Measurements from ENCODE around the gene TRIML2. TPM values are rescaled to one million over a fixed set of nuclear protein-coding genes. Genes with fewer than 3 reads are reported as not detected.

Gene TRIML2
- total RNA-seq, 1 experiment from 2014 or later, result 102 TPM

- no peak overlapping the region for H3K9ac ChIP-seq (ENCODE audit: extremely low read depth, insufficient read length, low read length)
- TF ChIP-seq CTCF (conservative IDR thresholded peaks at IDR 0.05), result peak; percentile 51; the same call in 2 of the 3 replicates
- H3K4me1 Mint-ChIP-seq, result peaks cover 16 to 17% of the 10 kb centered on the region in 2 experiments; a peak in 3 of 4 replicates
- H3K27ac Mint-ChIP-seq, result peak overlapping the region in 1 of 3 experiments; percentile 37; a peak in 2 of 7 replicates
- H3K79me2 ChIP-seq (ENCODE audit: insufficient read depth, low read length), result no peaks in the 10 kb centered on the region
- H4K91ac ChIP-seq (ENCODE audit: insufficient read length, low read depth, low read length), result no peak overlapping the region
- H2BK20ac ChIP-seq (ENCODE audit: low read depth, low read length, poor library complexity, severe bottlenecking), result no peak overlapping the region
- no peak overlapping the region for H3K56ac ChIP-seq (ENCODE audit: insufficient read length, low read depth, low read length)
- no peak overlapping the region for H2AFZ ChIP-seq (ENCODE audit: low read length)
- H2BK15ac ChIP-seq (ENCODE audit: low read depth, low read length), result no peak overlapping the region
- H3K27me3 Mint-ChIP-seq (ENCODE audit: low read depth), result no peaks in the 10 kb centered on the region; the same call in 1 of the 2 replicates
- WGBS (ENCODE audit: extremely low coverage, insufficient read length, low lambda C conversion rate), result no CpG with 5 or more reads among the region's 4 CpGs
- no peaks in the 10 kb centered on the region for H3K79me1 ChIP-seq (ENCODE audit: insufficient read depth, low read depth, low read length, poor library complexity, severe bottlenecking)
- H2BK5ac ChIP-seq (ENCODE audit: insufficient read length, low read length), result no peak overlapping the region
- H4K8ac ChIP-seq (replicated peaks; ENCODE audit: insufficient read length, low read depth, low read length), result no peak overlapping the region
- H3K9me3 ChIP-seq (ENCODE audit: control insufficient read depth, low read depth, low read length), result no peaks in the 10 kb centered on the region
- no peak overlapping the region for H3K27ac ChIP-seq (ENCODE audit: insufficient read length, low read depth, low read length)
- H3T11ph ChIP-seq (ENCODE audit: low read length), result no peak overlapping the region
- H3K23me2 ChIP-seq (ENCODE audit: insufficient read length, low read depth, low read length, poor library complexity, severe bottlenecking), result no peaks in the 10 kb centered on the region
- no peak overlapping the region for H2AK5ac ChIP-seq (ENCODE audit: insufficient read length, low read length)
- H3K4me3 Mint-ChIP-seq, result no peak overlapping the region
- H3K23ac ChIP-seq (ENCODE audit: insufficient read length, low read depth, low read length), result no peak overlapping the region
- no peak overlapping the region for H3K4ac ChIP-seq (ENCODE audit: low read depth, low read length)
- no peak for DNase-seq
- H2BK120ac ChIP-seq (ENCODE audit: low read depth, low read length, poor library complexity, severe bottlenecking), result no peak overlapping the region
- no peaks in the 10 kb centered on the region for H3K27me3 ChIP-seq (ENCODE audit: insufficient read depth, low read length)
- no peak overlapping the region for H3K14ac ChIP-seq (ENCODE audit: insufficient read depth, low read length)
- no peaks in the 10 kb centered on the region for H3K36me3 Mint-ChIP-seq (ENCODE audit: insufficient read depth in 1 of 3, low read depth in 3 of 3)
- H3K9me3 Mint-ChIP-seq, result no peaks in the 10 kb centered on the region
- no peak overlapping the region for H4K5ac ChIP-seq (ENCODE audit: insufficient read length, low read depth, low read length)
- no peaks in the 10 kb centered on the region for H4K20me1 ChIP-seq (ENCODE audit: control insufficient read depth, insufficient read depth, insufficient read length)
- H3K18ac ChIP-seq (ENCODE audit: insufficient read length, low read depth, low read length), result no peak overlapping the region
- H3K4me2 ChIP-seq (ENCODE audit: insufficient read depth, insufficient read length, low read length), result no peak overlapping the region
- no peaks in the 10 kb centered on the region for H3K4me1 ChIP-seq (ENCODE audit: insufficient read depth, low read length)
- no peak overlapping the region for H2BK12ac ChIP-seq (ENCODE audit: insufficient read length, low read depth, low read length)
Measured at GRCh38 chr4:188130355-188130754, 21.0 kb upstream of the TRIML2 start.
